OCI-LY3 (cell line): Measurements from ENCODE around the gene RAB19.
"Not testable (repeated sequence)": the region's sequence is repeated elsewhere in the genome, so short reads cannot be mapped to it uniquely, and the experiment has no call there.

ENCODE experiments used
- H2AFZ ChIP-seq: fragments of 200-600, 300-600 bp; shearing (Covaris generic); 2 replicates; pipeline ENCODE4 v1.6.0; 2014; ENCODE audit warnings: antibody characterized with exemption, low read depth, low read length
- H3K27ac ChIP-seq: fragments of 200-600, 300-600 bp; sonication (generic); 2 replicates; pipeline ENCODE4 v1.5.1; 2014; ENCODE audit warnings: mild to moderate bottlenecking, low read length, moderate library complexity, mixed read lengths
- H3K27me3 ChIP-seq: fragments of 200-600, 300-600 bp; sonication (generic); 2 replicates; pipeline ENCODE4 v1.6.1; 2014; ENCODE audit warnings: low read depth, low read length, mixed read lengths
- H3K36me3 ChIP-seq: fragments of 200-600, 300-600 bp; sonication (generic); replicated peaks from 2 replicates; pipeline ENCODE3; 2014; ENCODE audit warnings: low read depth, low read length, mixed read lengths
- H3K4me1 ChIP-seq: fragments of 300-600, 200-600 bp; sonication (generic); 2 replicates; pipeline ENCODE4 v1.6.1; 2014; ENCODE audit warnings: low read length, mixed read lengths
- H3K4me2 ChIP-seq: fragments of 200-600, 300-600 bp; sonication (generic); 2 replicates; pipeline ENCODE4 v1.6.1; 2014; ENCODE audit warnings: low read length, mixed read lengths
- H3K4me3 ChIP-seq: fragments of 300-600, 200-600 bp; sonication (generic); 2 replicates; pipeline ENCODE4 v1.5.1; 2014; ENCODE audit warnings: antibody characterized with exemption, mild to moderate bottlenecking, low read length, moderate library complexity
- H3K79me2 ChIP-seq: fragments of 300-600, 200-600 bp; shearing (Covaris generic); 2 replicates; pipeline ENCODE4 v1.6.1; 2014; ENCODE audit warnings: mild to moderate bottlenecking, low read length, mixed read lengths
- H3K9ac ChIP-seq: fragments of 300-600, 200-600 bp; shearing (Covaris generic); 2 replicates; pipeline ENCODE4 v1.6.0; 2014; ENCODE audit warnings: mild to moderate bottlenecking, low read length, moderate library complexity
- H3K9me3 ChIP-seq: fragments of 200-600, 300-600 bp; shearing (Covaris generic); 2 replicates; pipeline ENCODE4 v1.6.1; 2014; ENCODE audit warnings: low read length, mixed read lengths; ENCODE audit not compliant: insufficient read depth
- H4K20me1 ChIP-seq: fragments of 200-600, 300-600 bp; sonication (generic); 2 replicates; pipeline ENCODE4 v1.6.1; 2016; ENCODE audit warnings: low read length, mixed read lengths; ENCODE audit not compliant: insufficient read depth
- CTCF ChIP-seq: fragments of 200-600, 300-600 bp; sonication (generic); IDR thresholded peaks from 2 replicates; pipeline ENCODE4 v1.5.1; 2014; ENCODE audit warnings: antibody characterized with exemption, low read length, low read depth
- EZH2phosphoT487 ChIP-seq: fragments of 200-600 bp; shearing (Covaris generic); IDR thresholded peaks from 2 replicates; pipeline ENCODE4 v1.6.1; 2018; ENCODE audit warnings: antibody characterized with exemption, mixed run types, low read depth

Gene RAB19

GRCh38 chr7:140453273-140453672 lies 49.4 kb downstream of the RAB19 start:
- Histone ChIP-seq H3K4me3 (no peak overlapping the region), H3K4me2 (no peak overlapping the region), H3K27me3 (no peaks in the 10 kb centered on the region), H3K9me3 (no peaks in the 10 kb centered on the region), H3K4me1 (peaks cover 23% of the 10 kb centered on the region), H3K79me2 (no peaks in the 10 kb centered on the region), H3K27ac (no peak overlapping the region), H3K9ac (no peak overlapping the region), H2AFZ (no peak overlapping the region), H4K20me1 (peaks cover 41% of the 10 kb centered on the region), H3K36me3 (peaks cover 46% of the 10 kb centered on the region)
- TF ChIP-seq EZH2phosphoT487 (no peak), CTCF (no peak)

GRCh38 chr7:140453785-140454656 lies 50.2 kb downstream of the RAB19 start:
- Histone ChIP-seq H4K20me1 (peaks cover 46% of the 10 kb centered on the region), H3K4me1 (peaks cover 23% of the 10 kb centered on the region), H3K36me3 (peaks cover 52% of the 10 kb centered on the region), H3K4me2 (peak overlapping the region; percentile 3; the same call in 1 of the 2 replicates)
- H2AFZ ChIP-seq, H3K9me3 ChIP-seq, H3K27me3 ChIP-seq, H3K9ac ChIP-seq, H3K79me2 ChIP-seq, H3K4me3 ChIP-seq, H3K27ac ChIP-seq: not testable (repeated sequence)

GRCh38 chr7:140454657-140455015 lies 50.8 kb downstream of the RAB19 start:
- TF ChIP-seq EZH2phosphoT487 (no peak), CTCF (no peak)
- H3K4me3 ChIP-seq = no peak overlapping the region
- H3K36me3 ChIP-seq = peaks cover 55% of the 10 kb centered on the region
- H3K9ac ChIP-seq = no peak overlapping the region
- 0 out of 2 replicates have a peak overlapping the region, but pooled peaks have one; percentile 3 for H3K4me2 ChIP-seq
- H3K27me3 ChIP-seq = no peaks in the 10 kb centered on the region
- no peak overlapping the region for H3K27ac ChIP-seq
- peaks cover 49% of the 10 kb centered on the region for H4K20me1 ChIP-seq
- peaks cover 26% of the 10 kb centered on the region for H3K4me1 ChIP-seq
- H2AFZ ChIP-seq = no peak overlapping the region
- H3K9me3 ChIP-seq = no peaks in the 10 kb centered on the region
- no peaks in the 10 kb centered on the region for H3K79me2 ChIP-seq

- no peak overlapping the region for H3K4me2 ChIP-seq
- no peak for TF ChIP-seq CTCF
- TF ChIP-seq EZH2phosphoT487 = no peak
- peaks cover 52% of the 10 kb centered on the region for H4K20me1 ChIP-seq
- no peak overlapping the region for H2AFZ ChIP-seq
- H3K4me3 ChIP-seq = no peak overlapping the region
- H3K4me1 ChIP-seq = peaks cover 19% of the 10 kb centered on the region; the same call in 1 of the 2 replicates
- H3K9ac ChIP-seq = no peak overlapping the region
- H3K79me2 ChIP-seq = no peaks in the 10 kb centered on the region
- H3K27ac ChIP-seq = no peak overlapping the region
- no peaks in the 10 kb centered on the region for H3K27me3 ChIP-seq
- peaks cover 54% of the 10 kb centered on the region for H3K36me3 ChIP-seq
- no peaks in the 10 kb centered on the region for H3K9me3 ChIP-seq
Observed at GRCh38 chr7:140455743-140456142, 51.9 kb downstream of the RAB19 start.
